H1 (cell line): Measurements from ENCODE around the gene TMX3. TPM values are rescaled to one million over a fixed set of nuclear protein-coding genes. Genes with fewer than 3 reads are reported as not detected.

ENCODE experiments used
- BACH1 ChIP-seq: IDR thresholded peaks from 2 replicates; pipeline ENCODE4 v1.6.1; 2012; ENCODE audit warnings: low read length, improper control_type of control experiment
- CBX5 ChIP-seq: fragments of 300-800, 300-1000 bp; sonication (generic); IDR thresholded peaks from 2 replicates; pipeline ENCODE4 v1.7.1; 2016; ENCODE audit warnings: antibody characterized with exemption, low read length, low read depth
- CHD7 ChIP-seq: fragments of 300-600 bp; sonication (generic); IDR thresholded peaks from 2 replicates; pipeline ENCODE4 v1.7.1; 2012; ENCODE audit warnings: low read length, moderate library complexity, mild to moderate bottlenecking, inconsistent platforms; ENCODE audit not compliant: insufficient replicate concordance
- KDM1A ChIP-seq: fragments of 200-600, 300-600 bp; sonication (generic); IDR thresholded peaks from 2 replicates; pipeline ENCODE4 v1.7.1; 2016; ENCODE audit warnings: mild to moderate bottlenecking, low read length, borderline replicate concordance
- KDM4A ChIP-seq: IDR thresholded peaks from one replicate; pipeline ENCODE4 v1.7.1; 2012; ENCODE audit warnings: low read depth, mild to moderate bottlenecking, moderate library complexity, low read length, inconsistent platforms; ENCODE audit not compliant: severe bottlenecking
- PHF8 ChIP-seq: fragments of 200-600 bp; sonication (generic); conservative IDR thresholded peaks from 2 replicates; pipeline ENCODE4 v1.7.1; 2012; ENCODE audit warnings: low read depth, mild to moderate bottlenecking, inconsistent platforms, low read length, moderate library complexity
- POLR2AphosphoS5 ChIP-seq: IDR thresholded peaks from 2 replicates; pipeline ENCODE4 v1.6.1; 2011; ENCODE audit warnings: low read depth, low read length
- RBBP5 ChIP-seq: IDR thresholded peaks from 2 replicates; pipeline ENCODE4 v1.7.1; 2012; ENCODE audit warnings: low read depth, mild to moderate bottlenecking, inconsistent platforms, low read length, moderate library complexity, borderline replicate concordance
- TAF1 ChIP-seq: IDR thresholded peaks from 2 replicates; pipeline ENCODE4 v1.6.1; 2011; ENCODE audit warnings: mild to moderate bottlenecking, low read depth, low read length
- ZNF274 ChIP-seq: IDR thresholded peaks from 2 replicates; pipeline ENCODE4 v1.7.0; 2012; ENCODE audit warnings: low read length, borderline replicate concordance; ENCODE audit errors: extremely low read depth
- polyA plus RNA-seq, 7 experiments: library from polyadenylated mRNA; depleted of rRNA in 3 of 7; stranded (reverse) in 5 of 7; unstranded in 2 of 7; fragments of >200 nt in 5 of 7; fragments of 200-250 nt in 2 of 7; gene quantifications; 1 replicate in 5 of 7; 2 replicates in 1 of 7; 4 replicates in 1 of 7; pipeline versions ENCODE4 v1.2.1 to v1.2.3, GENCODE V29; 2011 to 2013; ENCODE audit warnings: missing spikeins in 2 of 7, mixed read lengths in 2 of 7
- total RNA-seq: library from RNA; stranded (reverse); fragmentation: NEBNext Ultra II Directional; extraction: Animal tissue kit (Norgen Biotek cat#: 25700); gene quantifications from 2 replicates; pipeline ENCODE4 v1.2.1, GENCODE V29; 2021

The TMX3 gene
- total and polyA plus RNA-seq, 2 of the 8 experiments (the other 6 are each of a cell fraction or from before 2014, with no cell fraction given), result 12.6 to 29.0 TPM

- TF ChIP-seq CHD7 (no peak), PHF8 (no peak), TAF1 (no peak), RBBP5 (no peak), ZNF274 (no peak), KDM1A (no peak), BACH1 (no peak), KDM4A (no peak), CBX5 (no peak), POLR2AphosphoS5 (no peak)
Observed at GRCh38 chr18:68759308-68759707, 44.4 kb upstream of the TMX3 start (continued).
